Mesothelial cell of epicardium (in vitro differentiated cells): Measurements from ENCODE around the gene JMJD1C. TPM values are rescaled to one million over a fixed set of nuclear protein-coding genes. Genes with fewer than 3 reads are reported as not detected.

Experiments used
- DNase-seq, 2 experiments: peaks; one replicate each; pipeline ENCODE4 v3.0.0; 2021; ENCODE audit warnings: low spot score in 2 of 2; ENCODE audit not compliant: unreplicated experiment in 2 of 2
- H3K27ac Mint-ChIP-seq: 2 replicates; pipeline ENCODE4 v1.8.0; 2021; ENCODE audit warnings: mixed read lengths
- H3K27me3 Mint-ChIP-seq: 2 replicates; pipeline ENCODE4 v1.8.0; 2021; ENCODE audit warnings: low read depth, mixed read lengths
- H3K36me3 Mint-ChIP-seq: 2 replicates; pipeline ENCODE4 v1.8.0; 2021; ENCODE audit warnings: mixed read lengths
- H3K4me1 Mint-ChIP-seq: 2 replicates; pipeline ENCODE4 v1.8.0; 2021; ENCODE audit warnings: mixed read lengths
- H3K4me3 Mint-ChIP-seq: 2 replicates; pipeline ENCODE4 v1.8.0; 2021; ENCODE audit warnings: mild to moderate bottlenecking, moderate library complexity, mixed read lengths
- H3K9me3 Mint-ChIP-seq: 2 replicates; pipeline ENCODE4 v1.8.0; 2021; ENCODE audit warnings: mixed read lengths
- total RNA-seq: library from RNA; stranded (reverse); gene quantifications from 3 replicates; pipeline ENCODE4 v1.2.1, GENCODE V29; 2021
- TF ChIP-seq, protein P1 (sequence below): fragments of 200-600 bp; sonication (generic); IDR thresholded peaks from one replicate; pipeline ENCODE4 v1.5.0; 2021; ENCODE audit warnings: antibody characterized with exemption; ENCODE audit not compliant: unreplicated experiment

Gene JMJD1C
- total RNA-seq, 1 donor from 2014 or later, result 112 TPM

DNA sequence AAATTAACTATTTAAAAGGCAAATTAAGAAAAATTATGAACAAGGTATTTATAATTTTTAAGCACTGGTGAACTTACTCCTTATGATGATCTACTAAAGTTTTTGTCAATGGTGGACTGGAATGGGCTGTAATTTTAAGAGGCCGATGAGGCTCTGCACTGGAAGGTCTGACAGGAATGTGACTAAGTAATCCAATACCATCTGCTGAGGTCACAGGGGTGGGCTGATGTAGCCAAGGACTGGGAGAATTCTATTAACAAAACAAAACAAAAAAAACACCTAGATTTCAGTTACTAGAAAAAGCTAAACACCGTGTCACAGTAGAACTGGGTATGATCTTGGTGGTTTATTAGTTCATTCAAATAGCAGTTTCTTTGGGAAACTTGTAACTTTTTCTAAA, 256.8 kb downstream of the JMJD1C start:
- Mint-ChIP-seq H3K27ac (peak overlapping the region; percentile 73), H3K27me3 (no peaks in the 10 kb centered on the region), H3K4me1 (peaks cover 26% of the 10 kb centered on the region), H3K36me3 (peaks cover 33% of the 10 kb centered on the region), H3K9me3 (peaks cover 5% of the 10 kb centered on the region), H3K4me3 (no peak overlapping the region)
- DNase-seq, result no peak
- TF ChIP-seq, protein P1, sequence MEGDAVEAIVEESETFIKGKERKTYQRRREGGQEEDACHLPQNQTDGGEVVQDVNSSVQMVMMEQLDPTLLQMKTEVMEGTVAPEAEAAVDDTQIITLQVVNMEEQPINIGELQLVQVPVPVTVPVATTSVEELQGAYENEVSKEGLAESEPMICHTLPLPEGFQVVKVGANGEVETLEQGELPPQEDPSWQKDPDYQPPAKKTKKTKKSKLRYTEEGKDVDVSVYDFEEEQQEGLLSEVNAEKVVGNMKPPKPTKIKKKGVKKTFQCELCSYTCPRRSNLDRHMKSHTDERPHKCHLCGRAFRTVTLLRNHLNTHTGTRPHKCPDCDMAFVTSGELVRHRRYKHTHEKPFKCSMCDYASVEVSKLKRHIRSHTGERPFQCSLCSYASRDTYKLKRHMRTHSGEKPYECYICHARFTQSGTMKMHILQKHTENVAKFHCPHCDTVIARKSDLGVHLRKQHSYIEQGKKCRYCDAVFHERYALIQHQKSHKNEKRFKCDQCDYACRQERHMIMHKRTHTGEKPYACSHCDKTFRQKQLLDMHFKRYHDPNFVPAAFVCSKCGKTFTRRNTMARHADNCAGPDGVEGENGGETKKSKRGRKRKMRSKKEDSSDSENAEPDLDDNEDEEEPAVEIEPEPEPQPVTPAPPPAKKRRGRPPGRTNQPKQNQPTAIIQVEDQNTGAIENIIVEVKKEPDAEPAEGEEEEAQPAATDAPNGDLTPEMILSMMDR, result no peak

DNA sequence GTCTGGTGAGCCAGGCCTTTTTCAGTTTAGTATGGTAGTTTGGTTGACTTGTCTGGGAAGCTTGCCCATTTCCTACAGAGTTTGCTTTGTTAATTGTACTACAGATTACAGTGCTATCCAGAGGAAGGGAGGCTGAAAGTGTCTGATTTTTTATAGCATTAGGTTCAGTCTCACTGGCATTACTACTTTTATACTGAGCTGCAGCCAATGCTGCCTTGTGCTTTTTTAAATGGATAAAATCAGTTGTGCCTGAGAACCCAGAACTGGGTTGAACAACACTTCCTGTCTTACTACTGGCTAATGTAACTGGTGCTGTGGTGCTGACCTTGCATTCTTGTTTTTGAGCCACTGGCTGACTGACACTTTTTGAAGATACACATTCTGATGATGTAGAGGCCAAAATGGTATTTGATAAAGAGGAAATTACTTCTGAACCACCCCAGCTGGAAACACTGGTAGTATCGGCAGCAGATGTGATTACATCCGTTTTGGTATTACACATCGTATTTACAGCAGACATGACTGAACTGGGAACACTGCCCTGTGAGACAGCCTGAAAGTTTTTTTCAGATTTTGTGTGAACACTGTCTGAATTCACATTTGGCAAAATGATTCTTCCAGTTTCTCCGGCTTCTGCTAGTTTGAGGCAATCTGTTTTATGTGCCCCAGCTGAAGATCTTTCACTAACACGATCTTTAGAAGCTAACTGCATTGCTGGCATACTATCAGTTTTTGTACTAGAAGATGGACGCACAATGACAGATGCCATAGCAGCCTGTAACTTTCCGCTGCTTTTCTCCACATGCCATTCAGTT, 258.6 kb downstream of the JMJD1C start:
- Mint-ChIP-seq H3K4me3 (no peak overlapping the region), H3K27ac (peak overlapping the region; percentile 74), H3K9me3 (peaks cover 5% of the 10 kb centered on the region), H3K27me3 (no peaks in the 10 kb centered on the region), H3K36me3 (peaks cover 28% of the 10 kb centered on the region), H3K4me1 (peaks cover 26% of the 10 kb centered on the region)
- TF ChIP-seq, protein P1, result no peak
- DNase-seq, result no peak

DNA sequence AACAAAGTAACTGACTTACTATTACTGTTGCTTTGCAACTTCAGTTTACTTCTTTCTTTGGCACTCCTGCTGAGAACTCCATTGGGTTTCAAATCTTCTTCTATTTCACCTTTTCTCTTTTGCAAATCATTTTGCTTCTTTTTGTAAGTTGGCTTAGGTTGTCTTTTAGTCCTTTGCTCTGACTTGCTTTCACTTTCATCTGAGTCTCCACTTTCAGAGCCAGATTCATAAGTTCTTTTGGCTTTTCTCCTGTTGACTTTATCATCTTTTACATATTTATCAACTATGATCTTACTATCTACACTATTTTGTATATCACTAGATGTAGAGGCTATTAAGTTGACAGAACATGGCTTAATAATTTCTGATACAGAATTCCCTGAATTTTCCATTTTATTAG, 259.2 kb downstream of the JMJD1C start:
- DNase-seq, result no peak
- TF ChIP-seq, protein P1, result no peak
- Mint-ChIP-seq H3K4me3 (no peak overlapping the region), H3K36me3 (peaks cover 22% of the 10 kb centered on the region), H3K27ac (peak overlapping the region; percentile 74), H3K4me1 (peaks cover 26% of the 10 kb centered on the region), H3K27me3 (no peaks in the 10 kb centered on the region), H3K9me3 (no peaks in the 10 kb centered on the region)

DNA sequence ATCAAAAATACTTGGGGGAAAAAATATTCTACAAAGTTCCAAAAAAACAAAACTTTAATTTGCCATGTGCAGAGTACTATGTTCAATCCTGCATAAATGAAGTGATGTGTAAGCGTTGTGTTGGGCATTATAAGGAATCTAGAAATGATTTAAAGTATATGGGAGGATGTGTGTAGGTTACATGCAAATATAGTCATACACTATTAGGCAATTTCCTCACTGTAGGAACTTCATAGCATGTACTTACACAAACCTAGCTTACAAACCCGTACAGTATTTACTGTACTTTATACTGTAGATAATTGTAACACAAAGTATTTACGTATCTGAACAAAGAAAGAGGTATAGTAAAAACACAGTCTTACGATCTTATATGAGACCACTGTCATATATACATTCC, 260.4 kb downstream of the JMJD1C start:
- no peak overlapping the region for H3K4me3 Mint-ChIP-seq
- no peak overlapping the region for H3K27ac Mint-ChIP-seq
- no peaks in the 10 kb centered on the region for H3K9me3 Mint-ChIP-seq
- TF ChIP-seq, protein P1, result no peak
- H3K27me3 Mint-ChIP-seq, result no peaks in the 10 kb centered on the region
- H3K36me3 Mint-ChIP-seq, result peaks cover 12% of the 10 kb centered on the region
- no peak for DNase-seq
- H3K4me1 Mint-ChIP-seq, result peaks cover 24% of the 10 kb centered on the region

DNA sequence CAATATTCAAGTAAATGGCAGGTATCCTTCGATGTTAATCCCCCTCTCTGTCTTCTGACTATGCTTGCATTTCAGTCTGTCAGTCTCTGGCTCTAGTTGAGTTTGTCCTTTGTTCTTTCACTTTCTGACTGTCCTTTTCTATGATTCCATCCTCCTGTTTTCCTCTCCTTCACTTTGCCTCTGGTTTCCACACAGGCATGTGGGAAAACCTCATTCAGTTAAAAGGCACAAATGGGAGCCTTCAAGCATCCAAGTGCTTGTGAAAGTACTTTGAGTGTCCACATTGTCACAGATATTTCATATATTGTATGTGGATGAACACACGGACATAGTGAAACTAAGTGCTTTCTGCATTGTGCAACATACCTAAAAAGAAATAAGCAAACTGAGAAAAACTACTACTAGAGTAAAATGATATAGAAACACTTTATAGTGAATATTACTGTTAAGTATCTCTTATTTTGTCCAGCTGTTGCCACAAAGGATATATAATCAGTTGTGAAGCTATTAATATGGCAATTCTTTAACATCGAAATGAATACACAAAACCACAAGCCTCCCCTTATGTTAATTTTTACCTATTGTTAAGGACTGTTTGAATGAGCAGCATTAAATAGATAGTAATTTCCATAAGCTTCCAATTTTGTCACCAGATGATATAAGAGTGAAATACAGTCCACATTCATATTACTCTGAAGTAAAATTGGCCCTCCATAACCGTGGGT, 260.9 kb downstream of the JMJD1C start:
- Mint-ChIP-seq H3K4me3 (no peak overlapping the region), H3K9me3 (no peaks in the 10 kb centered on the region), H3K27ac (peak overlapping the region; percentile 66), H3K36me3 (peaks cover 11% of the 10 kb centered on the region), H3K27me3 (no peaks in the 10 kb centered on the region), H3K4me1 (peaks cover 23% of the 10 kb centered on the region)
- DNase-seq, result no peak
- TF ChIP-seq, protein P1, result no peak
